ENCODE results near the gene FOXI3. TPM values are rescaled to one million over a fixed set of nuclear protein-coding genes. Genes with fewer than 3 reads are reported as not detected.

Gene FOXI3
- total and polyA plus RNA-seq, 11 donors, result not detected

DNA sequence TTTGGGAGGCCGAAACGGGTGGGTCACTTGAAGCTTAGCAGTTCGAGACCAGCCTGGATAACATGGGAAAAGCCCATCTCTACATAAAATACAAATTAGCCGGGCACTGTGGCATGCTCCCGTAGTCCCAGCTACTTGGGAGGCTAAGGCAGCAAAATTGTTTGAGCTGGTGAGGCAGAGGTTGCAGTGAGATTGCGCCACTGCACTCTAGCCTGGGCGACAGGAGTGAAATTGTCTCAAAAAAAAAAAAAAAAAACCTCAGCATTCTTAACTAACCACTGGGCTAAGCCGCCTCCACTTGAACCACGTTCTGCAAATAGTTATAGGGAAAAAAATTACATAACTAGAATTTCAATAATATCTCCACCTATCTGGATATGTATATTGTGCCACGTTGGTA lies 2.3 kb downstream of the FOXI3 start:
- Histone ChIP-seq H3K27me3 (peaks cover 41 to 96% (median 69%) of the 10 kb centered on the region in 9 donors), H3K27ac (no peak overlapping the region), H3K4me3 (no peak overlapping the region), H3K36me3 (no peaks in the 10 kb centered on the region), H3K9me3 (no peaks in the 10 kb centered on the region), H3K4me1 (peaks cover 0 to 14% (median 0%) of the 10 kb centered on the region in 12 donors)
- DNase-seq (no peak), ATAC-seq (no peak)
- intact Hi-C loops (cut with DNase I), result no loop called here
- no peak for TF ChIP-seq POLR2A (IDR thresholded peaks at IDR 0.05)
- TF ChIP-seq, protein P1, sequence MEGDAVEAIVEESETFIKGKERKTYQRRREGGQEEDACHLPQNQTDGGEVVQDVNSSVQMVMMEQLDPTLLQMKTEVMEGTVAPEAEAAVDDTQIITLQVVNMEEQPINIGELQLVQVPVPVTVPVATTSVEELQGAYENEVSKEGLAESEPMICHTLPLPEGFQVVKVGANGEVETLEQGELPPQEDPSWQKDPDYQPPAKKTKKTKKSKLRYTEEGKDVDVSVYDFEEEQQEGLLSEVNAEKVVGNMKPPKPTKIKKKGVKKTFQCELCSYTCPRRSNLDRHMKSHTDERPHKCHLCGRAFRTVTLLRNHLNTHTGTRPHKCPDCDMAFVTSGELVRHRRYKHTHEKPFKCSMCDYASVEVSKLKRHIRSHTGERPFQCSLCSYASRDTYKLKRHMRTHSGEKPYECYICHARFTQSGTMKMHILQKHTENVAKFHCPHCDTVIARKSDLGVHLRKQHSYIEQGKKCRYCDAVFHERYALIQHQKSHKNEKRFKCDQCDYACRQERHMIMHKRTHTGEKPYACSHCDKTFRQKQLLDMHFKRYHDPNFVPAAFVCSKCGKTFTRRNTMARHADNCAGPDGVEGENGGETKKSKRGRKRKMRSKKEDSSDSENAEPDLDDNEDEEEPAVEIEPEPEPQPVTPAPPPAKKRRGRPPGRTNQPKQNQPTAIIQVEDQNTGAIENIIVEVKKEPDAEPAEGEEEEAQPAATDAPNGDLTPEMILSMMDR (IDR thresholded peaks at IDR 0.05), result no peak
- 77 to 83% (median 79%) methylated on average over 10 of the region's 10 CpGs for WGBS, 4 donors

DNA sequence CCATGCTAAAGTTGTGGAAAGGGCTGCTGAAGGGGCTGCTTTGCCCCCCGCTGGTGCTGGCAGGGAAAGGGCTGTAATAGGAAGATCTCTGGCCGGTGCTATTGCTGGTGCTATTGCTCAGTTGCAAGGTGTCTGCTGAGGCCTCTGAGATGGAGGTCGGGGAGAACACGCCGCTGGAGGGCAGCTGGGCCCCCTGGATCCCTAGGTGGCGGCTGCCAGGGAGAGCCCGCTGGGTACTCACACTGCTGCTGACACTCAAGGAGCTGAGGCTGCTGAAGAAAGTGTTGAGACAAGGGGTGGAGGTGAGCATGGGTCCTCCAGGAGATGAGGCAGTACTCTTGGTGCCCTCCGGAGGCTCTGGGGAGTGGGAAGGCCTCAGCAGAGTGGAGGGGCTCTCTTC lies 4.2 kb downstream of the FOXI3 start:
- H3K36me3 ChIP-seq, result no peaks in the 10 kb centered on the region
- peak in 1 of 4 donors; percentile 36 for ATAC-seq
- no peak for DNase-seq
- H3K27ac ChIP-seq, result no peak overlapping the region
- no peak for TF ChIP-seq POLR2A (IDR thresholded peaks at IDR 0.05)
- TF ChIP-seq, protein P1 (IDR thresholded peaks at IDR 0.05), result no peak
- WGBS, 4 donors, result 79 to 88% (median 83%) methylated on average over 6 to 8 of the region's 8 CpGs
- peaks cover 0 to 14% (median 0%) of the 10 kb centered on the region in 12 donors for H3K4me1 ChIP-seq
- H3K27me3 ChIP-seq, result peaks cover 27 to 93% (median 58%) of the 10 kb centered on the region in 9 donors
- no peaks in the 10 kb centered on the region for H3K9me3 ChIP-seq
- H3K4me3 ChIP-seq, result no peak overlapping the region
- intact Hi-C loops (cut with DNase I), result no loop called here

DNA sequence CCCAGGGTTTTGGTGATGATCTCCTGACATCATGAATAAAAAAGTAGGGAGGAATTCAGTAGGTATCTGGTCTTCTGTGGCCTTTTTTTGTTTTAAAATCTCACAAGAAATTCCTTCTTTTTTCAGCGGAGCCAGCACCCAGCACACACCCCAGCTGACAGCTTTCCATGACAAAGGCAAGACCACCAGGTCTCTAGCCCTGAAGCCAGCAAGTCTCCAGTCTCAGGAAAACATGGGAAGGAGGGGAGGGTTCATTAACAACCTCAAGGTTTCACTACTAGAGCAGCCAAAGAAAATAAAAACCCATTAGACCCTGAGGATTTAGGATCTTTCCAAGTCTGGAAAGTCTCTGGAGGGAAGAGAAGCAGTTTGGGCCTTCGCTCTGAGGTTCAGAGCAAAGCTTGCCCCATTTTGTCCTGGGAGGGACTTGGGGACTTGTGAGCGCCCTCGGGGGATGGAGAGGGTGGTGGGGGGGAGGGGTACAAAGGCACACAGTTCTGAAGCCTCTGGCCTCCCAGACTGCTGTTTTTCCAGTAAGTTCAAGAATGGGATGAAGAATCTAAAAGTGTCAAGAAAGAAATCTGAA lies 9.0 kb downstream of the FOXI3 start:
- 47 to 65% (median 55%) methylated on average over 4 of the region's 4 CpGs for WGBS, 4 donors
- no peaks in the 10 kb centered on the region for H3K36me3 ChIP-seq
- ATAC-seq (no peak), DNase-seq (no peak)
- no peak for TF ChIP-seq POLR2A (IDR thresholded peaks at IDR 0.05)
- TF ChIP-seq, protein P1 (IDR thresholded peaks at IDR 0.05), result no peak
- no peaks in the 10 kb centered on the region for H3K4me1 ChIP-seq
- no peaks in the 10 kb centered on the region for H3K9me3 ChIP-seq
- H3K4me3 ChIP-seq, result no peak overlapping the region
- H3K27ac ChIP-seq, result no peak overlapping the region
- intact Hi-C loops (cut with DNase I), result no loop called here
- peaks cover 0 to 68% (median 18%) of the 10 kb centered on the region in 9 donors for H3K27me3 ChIP-seq

DNA sequence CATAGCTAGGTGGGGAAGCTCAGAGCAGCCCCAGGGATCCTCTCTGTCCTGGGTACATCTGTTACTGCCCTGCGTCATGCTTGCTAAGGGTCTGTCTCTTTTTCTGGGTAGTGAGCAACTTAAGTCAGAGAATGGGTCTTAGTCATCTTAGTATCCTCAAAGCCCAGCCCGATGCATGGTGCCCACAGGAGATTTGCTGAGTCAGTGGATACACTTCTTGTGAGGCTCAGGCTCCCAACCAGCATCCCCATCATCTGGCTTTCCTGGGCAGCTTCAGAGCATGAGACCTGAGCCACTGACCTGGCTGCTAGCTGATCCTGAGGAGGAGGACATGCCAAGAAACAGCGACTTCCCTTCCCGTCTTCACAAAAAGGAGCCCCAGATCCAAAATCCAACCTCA lies 10.0 kb downstream of the FOXI3 start:
- DNase-seq, result no peak
- Histone ChIP-seq H3K4me1 (no peaks in the 10 kb centered on the region), H3K4me3 (no peak overlapping the region), H3K36me3 (no peaks in the 10 kb centered on the region), H3K27me3 (peaks cover 0 to 68% (median 11%) of the 10 kb centered on the region in 9 donors), H3K9me3 (no peaks in the 10 kb centered on the region), H3K27ac (no peak overlapping the region)
- TF ChIP-seq, protein P1 (IDR thresholded peaks at IDR 0.05), result no peak
- no peak for TF ChIP-seq POLR2A (IDR thresholded peaks at IDR 0.05)
- intact Hi-C loops (cut with DNase I), result no loop called here
- 61 to 78% (median 68%) methylated on average over 4 of the region's 4 CpGs for WGBS, 4 donors
- ATAC-seq, result no peak

Data from heart left ventricle (tissue), 16 donors.